Ishikawa (cell line): ENCODE measurements around the gene ELMOD3.

ENCODE experiments used
- CEBPB ChIP-seq: IDR thresholded peaks from 2 replicates; pipeline ENCODE4 v1.6.1; 2012
- CREB1 ChIP-seq: IDR thresholded peaks from 2 replicates; pipeline ENCODE4 v1.6.1; 2012; ENCODE audit warnings: low read depth
- YY1 ChIP-seq: IDR thresholded peaks from 2 replicates; pipeline ENCODE4 v1.6.1; 2012; ENCODE audit warnings: low read depth
- TF ChIP-seq, protein P1 (sequence below): IDR thresholded peaks from 2 replicates; pipeline ENCODE4 v1.6.1; 2012
- TF ChIP-seq, protein P2 (sequence below): IDR thresholded peaks from 2 replicates; pipeline ENCODE4 v1.6.1; 2012; ENCODE audit warnings: low read depth, mild to moderate bottlenecking

DNA sequence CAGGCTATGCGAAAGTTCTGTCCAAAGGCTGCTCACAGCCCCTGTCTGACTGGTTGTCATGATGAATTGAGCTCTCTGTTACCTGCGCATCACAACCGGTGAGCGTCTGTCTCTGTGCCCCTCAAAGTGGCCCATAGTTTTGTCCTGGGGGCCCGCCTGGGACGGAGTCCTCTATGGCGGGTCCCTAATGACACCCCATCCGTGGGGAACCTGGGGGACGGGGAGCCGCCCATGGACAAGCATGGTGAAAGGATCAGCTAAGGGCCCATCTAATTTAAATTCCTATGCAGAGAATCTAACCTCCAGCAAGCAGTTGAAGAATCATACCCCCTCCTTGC lies 473 bp downstream of the ELMOD3 start:
- TF ChIP-seq, protein P1, sequence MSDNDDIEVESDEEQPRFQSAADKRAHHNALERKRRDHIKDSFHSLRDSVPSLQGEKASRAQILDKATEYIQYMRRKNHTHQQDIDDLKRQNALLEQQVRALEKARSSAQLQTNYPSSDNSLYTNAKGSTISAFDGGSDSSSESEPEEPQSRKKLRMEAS: no peak
- TF ChIP-seq, protein P2, sequence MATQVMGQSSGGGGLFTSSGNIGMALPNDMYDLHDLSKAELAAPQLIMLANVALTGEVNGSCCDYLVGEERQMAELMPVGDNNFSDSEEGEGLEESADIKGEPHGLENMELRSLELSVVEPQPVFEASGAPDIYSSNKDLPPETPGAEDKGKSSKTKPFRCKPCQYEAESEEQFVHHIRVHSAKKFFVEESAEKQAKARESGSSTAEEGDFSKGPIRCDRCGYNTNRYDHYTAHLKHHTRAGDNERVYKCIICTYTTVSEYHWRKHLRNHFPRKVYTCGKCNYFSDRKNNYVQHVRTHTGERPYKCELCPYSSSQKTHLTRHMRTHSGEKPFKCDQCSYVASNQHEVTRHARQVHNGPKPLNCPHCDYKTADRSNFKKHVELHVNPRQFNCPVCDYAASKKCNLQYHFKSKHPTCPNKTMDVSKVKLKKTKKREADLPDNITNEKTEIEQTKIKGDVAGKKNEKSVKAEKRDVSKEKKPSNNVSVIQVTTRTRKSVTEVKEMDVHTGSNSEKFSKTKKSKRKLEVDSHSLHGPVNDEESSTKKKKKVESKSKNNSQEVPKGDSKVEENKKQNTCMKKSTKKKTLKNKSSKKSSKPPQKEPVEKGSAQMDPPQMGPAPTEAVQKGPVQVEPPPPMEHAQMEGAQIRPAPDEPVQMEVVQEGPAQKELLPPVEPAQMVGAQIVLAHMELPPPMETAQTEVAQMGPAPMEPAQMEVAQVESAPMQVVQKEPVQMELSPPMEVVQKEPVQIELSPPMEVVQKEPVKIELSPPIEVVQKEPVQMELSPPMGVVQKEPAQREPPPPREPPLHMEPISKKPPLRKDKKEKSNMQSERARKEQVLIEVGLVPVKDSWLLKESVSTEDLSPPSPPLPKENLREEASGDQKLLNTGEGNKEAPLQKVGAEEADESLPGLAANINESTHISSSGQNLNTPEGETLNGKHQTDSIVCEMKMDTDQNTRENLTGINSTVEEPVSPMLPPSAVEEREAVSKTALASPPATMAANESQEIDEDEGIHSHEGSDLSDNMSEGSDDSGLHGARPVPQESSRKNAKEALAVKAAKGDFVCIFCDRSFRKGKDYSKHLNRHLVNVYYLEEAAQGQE: no peak
- TF ChIP-seq CEBPB (no peak), YY1 (no peak), CREB1 (no peak)
